CD4-positive, alpha-beta T cell treated with Interleukin-15 for 4 hours (primary cell): ENCODE measurements around the gene AMOTL2.

Experiments used
- DNase-seq: peaks from one replicate; pipeline ENCODE4 v3.0.0-alpha.2; 2020; ENCODE audit warnings: low spot score

The AMOTL2 gene

GRCh38 chr3:134366221-134366927 is 7.9 kb downstream of the AMOTL2 start:
- DNase-seq = no peak

DNA sequence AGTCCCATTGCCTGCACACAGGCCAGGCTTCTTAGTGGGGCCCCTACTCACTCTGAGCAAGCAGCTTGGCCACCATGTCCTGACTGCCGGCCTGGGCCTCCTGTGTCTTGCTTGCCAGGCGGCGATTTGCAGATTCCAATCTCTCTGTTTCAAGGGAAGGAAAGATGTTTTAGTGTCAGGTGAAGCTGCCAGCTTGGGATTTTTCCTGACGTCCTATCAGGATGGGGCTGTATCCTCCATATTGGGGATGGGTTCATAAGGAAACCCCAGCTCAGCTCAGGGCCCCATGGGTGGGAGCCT is 8.5 kb downstream of the AMOTL2 start:
- no peak for DNase-seq

DNA sequence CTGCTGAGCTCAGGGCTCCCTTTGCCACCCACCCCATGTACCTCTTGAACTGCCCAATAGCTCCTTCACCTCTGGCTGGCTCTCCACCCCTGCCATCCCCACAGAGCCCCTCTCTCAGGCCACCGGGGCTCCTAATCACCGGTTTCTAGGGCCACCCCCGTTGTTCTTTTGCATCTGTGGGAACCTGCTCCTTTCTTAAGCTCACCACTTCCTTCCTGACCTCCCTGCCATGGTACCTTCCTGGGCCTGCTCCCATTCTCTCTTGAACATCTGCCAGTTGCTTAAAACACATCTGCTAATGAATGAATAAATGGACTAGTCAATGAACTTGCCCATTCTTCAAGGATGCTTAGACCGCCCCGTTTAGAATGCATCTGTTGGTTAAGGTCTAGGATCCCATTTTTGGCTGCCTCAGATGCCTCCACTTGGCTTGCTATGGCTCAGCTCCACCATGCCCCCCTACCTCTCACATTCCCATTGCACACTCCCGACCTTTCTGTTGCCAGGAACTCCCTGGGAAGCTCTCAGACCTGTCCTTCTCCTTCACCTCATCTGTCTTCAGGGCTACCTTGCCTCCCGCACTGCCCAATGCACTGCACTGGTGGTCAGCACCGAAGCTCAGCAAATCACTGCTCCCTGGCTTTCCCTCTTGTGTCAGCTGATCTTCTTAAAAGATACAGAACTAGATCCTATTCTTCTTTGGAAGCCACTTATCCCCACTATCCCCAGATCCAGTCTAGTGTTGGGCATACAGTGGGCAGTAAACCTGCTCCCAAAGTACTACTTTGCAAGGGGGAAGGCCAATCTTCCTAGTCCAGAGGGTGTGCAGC is 9.1 kb downstream of the AMOTL2 start:
- no peak for DNase-seq

- DNase-seq = no peak
Measured at GRCh38 chr3:134364061-134364935, 9.9 kb downstream of the AMOTL2 start.

DNA sequence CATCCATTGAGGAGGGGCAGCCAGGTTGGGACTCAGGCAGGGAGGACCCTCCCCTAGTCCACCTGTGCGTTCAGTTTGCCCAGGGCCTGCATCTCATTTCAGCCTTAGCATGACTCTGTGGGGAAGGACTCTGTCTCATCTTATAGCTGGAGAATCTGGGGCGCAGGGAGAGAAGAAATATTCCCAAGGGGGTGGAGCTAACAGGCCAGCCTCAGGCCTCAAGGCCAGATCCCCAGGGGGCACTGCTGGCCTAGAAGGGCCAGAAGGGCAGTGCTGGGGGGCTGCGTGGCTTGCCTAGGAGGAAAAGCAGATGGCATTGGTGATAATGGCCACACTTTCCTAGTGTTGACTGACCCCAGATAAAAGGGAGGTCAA is 10.9 kb downstream of the AMOTL2 start:
- no peak for DNase-seq

- no peak for DNase-seq
Measured at GRCh38 chr3:134362670-134363380, 11.4 kb downstream of the AMOTL2 start.

- no peak for DNase-seq
Measured at GRCh38 chr3:134362221-134362620, 12.0 kb downstream of the AMOTL2 start.

GRCh38 chr3:134361162-134361835 is 12.9 kb downstream of the AMOTL2 start:
- DNase-seq = no peak

- DNase-seq = no peak
Measured at GRCh38 chr3:134360046-134360445, 14.2 kb downstream of the AMOTL2 start.

DNA sequence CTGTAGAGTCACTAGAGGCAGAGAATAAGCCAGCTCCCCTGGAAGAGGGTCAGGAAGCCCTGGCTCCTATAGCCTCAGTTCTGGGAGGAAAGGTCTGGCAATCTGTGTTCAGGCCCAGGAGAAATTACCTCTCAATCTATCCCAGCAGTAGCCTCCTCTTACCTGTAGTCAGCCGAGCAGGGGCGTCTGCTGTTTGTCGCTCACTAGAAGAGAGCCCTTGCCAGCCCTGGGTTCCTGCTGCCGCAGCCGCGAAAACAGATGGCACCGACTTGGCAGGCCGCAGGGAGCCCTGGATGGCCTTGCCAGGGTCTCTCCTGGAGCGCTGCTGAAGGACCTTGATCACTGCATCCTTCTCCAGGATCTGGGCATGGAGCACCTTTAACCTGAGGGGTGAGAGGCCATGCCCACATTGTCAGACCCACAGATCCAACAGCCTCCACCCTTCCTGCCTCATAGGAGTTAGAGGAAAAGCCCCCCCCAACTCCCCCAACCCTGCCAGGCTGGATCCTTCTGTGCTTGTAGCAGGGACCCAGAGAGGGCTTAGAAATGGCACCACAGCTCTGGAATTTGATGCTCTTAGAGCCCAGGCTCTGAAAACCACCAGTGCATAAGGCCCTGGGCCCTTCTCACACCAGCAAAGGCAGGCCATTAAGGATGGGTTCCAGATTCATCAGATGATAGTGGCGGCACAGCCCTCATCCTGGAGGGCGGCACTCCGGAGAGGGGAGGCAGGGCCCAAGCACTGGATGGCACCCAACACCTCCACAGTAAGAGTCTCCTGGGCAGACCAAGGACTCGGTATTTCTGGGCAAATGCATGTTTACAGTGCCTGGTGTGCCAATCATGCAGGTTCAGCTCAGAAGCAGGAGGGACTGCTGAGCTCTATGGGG is 14.9 kb downstream of the AMOTL2 start:
- DNase-seq = no peak

- no peak for DNase-seq
Measured at GRCh38 chr3:134357914-134358811, 16.1 kb downstream of the AMOTL2 start.

DNA sequence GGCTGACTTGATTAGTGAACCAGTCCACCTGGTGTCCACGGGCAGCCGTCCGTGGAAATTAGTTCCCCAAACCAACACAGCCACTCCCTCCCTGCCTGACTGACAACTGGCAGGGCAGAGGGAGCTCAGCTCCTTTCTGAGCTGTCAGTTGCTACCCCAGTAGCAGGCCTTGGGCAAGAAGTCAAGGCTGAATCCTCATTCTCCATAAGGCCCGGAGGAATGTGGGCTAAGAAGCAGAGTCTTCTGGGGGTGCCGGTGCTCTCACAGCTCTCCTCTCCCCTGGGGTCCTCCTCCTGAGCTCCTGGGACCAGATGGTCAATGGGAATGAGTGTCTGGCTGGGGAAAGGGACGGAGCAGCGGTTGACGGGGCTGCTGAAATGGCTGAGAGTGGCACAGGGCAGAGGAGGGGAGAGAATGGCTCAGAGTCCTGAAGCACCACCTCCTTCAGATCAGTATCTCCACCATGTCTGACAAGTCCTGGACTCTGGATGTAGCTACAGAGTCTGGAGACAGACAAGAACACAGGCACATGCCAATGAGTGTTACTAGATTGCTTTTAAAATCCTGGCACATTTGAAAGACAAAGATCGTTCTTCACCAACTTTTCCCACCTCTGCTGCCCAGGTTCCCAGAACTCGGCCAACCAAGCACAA is 16.9 kb downstream of the AMOTL2 start:
- DNase-seq = no peak

GRCh38 chr3:134356411-134357040 is 17.7 kb downstream of the AMOTL2 start:
- no peak for DNase-seq

- no peak for DNase-seq
Measured at GRCh38 chr3:134355416-134355815, 18.8 kb downstream of the AMOTL2 start.

- DNase-seq = no peak
Measured at GRCh38 chr3:134354612-134355251, 19.5 kb downstream of the AMOTL2 start.

DNA sequence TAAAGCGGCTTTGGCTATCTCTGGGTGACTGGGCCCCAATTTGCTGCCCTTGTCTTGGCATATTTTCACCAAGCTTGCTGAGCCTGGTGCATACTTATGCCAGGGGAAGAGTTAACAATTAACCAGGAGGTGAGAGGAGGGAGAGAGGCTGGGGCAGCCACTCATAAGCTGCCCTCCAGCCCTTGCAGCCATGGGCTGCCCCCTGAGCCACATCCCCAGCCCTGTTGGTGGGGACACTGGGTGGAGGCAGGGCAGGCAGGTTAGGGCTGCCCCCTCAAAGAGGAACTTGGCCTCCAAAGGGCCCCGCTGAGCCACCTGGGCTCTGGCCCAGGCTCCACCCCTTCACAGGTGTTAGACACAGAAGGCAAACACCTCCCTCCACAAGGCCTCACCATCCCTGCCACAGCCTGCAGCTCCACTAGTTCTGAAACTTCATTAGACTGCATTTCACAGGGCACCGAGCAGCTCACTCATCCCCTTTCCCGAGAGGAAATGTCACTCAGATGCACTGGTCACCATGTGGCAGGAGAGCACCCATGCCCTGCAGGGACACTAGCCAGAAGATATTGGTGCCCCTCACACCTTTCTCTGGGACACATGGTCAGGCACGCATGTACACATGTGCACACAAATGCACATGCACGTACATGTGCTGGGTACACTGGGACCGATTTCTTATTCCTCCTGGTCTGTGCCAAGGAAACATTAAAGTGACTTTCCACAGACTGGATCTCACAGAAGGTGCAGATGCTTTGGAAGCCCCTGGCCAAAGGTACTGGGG is 20.2 kb downstream of the AMOTL2 start:
- DNase-seq = no peak

DNA sequence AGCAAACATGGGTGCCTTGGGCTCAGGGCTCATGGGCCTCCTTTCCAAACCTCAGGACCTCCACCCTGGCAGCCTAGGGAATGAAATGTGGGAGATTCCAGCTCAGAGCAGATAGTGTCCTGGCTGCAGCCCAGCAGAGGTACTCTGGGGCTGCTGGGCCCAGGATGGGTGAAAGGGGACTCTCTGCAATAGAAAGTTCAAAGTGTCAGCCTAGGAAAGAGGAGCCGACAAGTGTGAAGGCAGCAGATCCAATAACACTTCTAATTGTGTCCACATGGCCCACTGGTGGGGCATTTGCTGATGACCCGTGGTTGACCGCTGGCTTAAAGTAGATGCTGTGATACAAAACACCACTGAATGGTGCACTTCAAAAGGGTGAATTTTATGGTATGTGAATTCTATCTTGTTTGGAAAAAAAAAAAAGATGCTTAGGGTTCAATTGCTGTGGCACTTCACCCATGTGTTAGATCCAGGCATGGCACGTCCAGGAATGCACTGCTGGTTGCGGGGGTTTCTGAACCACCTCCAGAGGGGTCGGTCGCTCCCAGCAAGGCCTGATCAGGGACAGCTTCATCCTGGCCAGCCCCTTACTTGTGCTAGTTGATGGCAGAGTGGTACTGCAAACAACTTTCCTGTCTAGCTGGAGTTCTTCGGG is 20.9 kb downstream of the AMOTL2 start:
- DNase-seq = no peak
